ENCODE measurements around the gene CARD10.

The CARD10 gene

DNA sequence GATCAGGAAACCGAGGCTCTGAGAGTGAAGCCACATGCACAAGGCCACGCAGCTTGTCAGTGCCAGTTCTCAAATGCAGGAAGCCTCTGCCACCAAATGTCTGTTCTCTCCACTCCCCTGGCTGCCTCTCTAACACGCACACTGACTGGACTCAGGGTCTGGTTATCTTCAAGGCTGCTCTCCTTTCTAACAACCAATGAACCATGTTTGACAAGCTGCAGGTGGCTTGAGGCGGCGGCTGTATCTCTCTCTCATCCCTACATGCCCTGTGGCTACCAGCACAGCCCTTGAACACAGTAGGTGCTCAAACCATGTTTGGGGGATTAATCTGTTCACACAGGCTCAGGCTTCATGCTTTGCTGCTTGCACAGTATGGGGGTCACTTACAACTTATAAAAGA lies 56.8 kb downstream of the CARD10 start:
- no peak for DNase-seq

DNA sequence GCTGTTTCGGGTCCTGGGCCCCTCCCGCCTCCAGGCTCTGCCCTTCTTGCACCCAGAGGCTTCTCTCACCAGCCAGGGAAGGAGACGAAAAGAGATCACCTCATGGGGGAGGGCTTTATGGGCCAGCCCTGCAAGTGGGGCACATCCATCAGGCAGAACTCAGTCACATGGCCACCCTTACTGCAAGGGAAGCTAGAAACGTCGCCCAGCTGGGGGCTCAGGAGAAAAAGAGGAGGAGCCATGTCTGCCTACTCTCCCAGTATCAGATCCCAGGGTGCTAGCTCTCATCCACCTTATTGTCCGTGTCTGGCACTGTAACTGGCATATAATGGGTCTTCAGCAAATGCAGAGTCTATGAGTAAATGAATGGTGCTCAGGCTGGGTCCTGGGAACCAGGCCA lies 57.3 kb downstream of the CARD10 start:
- no peak for DNase-seq

- DNase-seq: no peak
Observed at GRCh38 chr22:37460684-37461083, 58.5 kb downstream of the CARD10 start.

- DNase-seq: no peak
Observed at GRCh38 chr22:37459206-37459605, 60.0 kb downstream of the CARD10 start.

- peak; percentile 14 for DNase-seq
Observed at GRCh38 chr22:37457093-37457893, 61.9 kb downstream of the CARD10 start.

DNA sequence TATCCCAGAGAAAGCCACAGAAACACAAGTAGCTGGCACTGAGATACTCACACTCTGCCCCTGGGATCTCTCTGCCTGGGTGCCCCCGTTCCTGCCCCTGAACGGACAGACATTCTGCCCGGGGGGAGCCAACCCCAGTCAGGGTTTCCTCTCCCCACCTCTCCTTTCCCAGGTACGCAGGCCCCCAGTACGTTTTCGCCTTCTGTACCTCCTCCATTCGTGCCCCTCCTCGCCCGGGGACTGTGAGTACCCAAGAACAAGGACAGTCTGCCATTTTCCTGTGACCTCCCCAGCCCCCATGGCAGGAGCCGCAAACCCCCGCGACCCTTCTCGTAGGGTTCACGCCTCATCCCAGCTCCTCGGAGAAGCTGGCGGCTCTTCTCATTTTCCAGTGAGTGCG lies 62.9 kb downstream of the CARD10 start:
- no peak for DNase-seq

- DNase-seq: no peak
Observed at GRCh38 chr22:37455896-37456295, 63.3 kb downstream of the CARD10 start.

DNA sequence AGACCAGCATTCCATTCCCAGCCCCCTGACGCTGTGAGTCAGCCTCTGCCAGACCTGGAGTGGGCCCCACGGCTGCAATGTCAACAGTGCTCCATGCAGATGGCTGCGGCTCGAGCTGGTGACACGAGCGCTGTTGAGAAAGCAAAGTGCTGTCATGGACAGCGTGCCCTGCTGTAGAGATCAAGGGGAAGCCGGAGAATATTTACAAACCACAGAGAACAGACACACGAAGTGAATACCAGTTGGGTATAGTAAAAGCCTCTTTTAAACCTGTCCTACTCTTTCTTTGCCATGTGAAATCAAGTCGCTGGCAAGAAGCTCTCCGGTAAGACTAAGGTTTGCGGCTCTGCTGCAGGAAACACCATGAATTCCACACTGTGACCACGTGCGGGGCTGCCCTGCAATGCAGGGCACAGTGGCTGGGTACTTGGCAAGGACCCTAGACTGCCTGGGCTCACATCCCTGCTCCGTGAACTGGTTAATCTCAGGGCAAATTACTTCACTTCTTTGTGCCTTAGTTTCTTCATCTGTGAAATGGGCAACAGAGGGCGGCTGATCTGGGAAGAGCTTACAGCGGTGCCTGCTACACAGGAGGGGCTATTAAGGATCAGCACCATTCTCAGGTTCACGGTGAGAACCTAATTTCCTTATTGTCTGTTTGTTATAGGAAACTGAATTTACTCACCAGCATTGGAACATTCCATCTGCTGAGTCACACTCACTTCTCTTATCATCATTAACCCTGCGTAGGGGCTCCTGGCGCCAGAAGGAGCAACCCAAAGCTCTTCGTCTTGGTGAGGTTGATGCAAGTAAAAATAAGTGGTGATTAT lies 64.1 kb downstream of the CARD10 start:
- DNase-seq: peak; percentile 82

DNA sequence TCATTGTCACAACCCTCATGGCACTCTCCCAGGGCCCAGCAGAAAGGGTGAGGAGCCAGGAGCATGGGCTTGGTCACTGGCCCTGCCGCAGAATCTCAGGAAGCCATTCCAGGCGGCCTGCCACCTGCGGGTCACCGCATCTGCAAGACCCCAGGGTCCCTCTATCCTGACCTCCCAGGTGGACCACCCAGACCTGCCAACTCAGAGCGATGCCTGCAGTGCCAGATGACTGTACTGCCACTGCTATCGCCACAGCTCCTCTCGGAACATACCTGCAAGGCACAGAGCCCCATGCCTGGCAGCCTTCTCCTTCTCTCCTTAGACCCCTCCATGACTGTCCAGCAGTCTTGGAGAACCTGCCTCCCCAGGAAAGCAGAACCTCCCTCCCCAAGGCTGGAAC lies 65.5 kb downstream of the CARD10 start:
- DNase-seq: no peak

DNA sequence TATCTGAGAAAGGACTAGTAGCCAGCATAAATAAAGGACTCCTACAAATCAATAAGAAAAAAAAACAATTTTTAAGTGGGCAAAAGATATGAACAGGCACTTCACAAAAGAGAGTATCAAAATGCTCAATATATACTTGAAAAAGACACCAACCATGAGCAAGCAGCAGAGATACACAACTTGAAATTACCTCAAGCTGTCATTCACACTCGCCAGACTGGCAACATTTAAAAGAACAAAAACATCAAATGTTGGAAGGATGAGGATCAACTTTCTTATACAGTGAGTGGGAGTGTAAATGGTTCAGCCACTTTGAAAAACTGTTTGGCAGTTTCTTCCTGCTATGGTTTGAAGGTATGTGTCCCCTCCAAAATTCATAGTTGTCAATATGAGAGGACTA lies 68.0 kb downstream of the CARD10 start:
- no peak for DNase-seq

- DNase-seq: no peak
Observed at GRCh38 chr22:37449331-37450001, 69.7 kb downstream of the CARD10 start.

DNA sequence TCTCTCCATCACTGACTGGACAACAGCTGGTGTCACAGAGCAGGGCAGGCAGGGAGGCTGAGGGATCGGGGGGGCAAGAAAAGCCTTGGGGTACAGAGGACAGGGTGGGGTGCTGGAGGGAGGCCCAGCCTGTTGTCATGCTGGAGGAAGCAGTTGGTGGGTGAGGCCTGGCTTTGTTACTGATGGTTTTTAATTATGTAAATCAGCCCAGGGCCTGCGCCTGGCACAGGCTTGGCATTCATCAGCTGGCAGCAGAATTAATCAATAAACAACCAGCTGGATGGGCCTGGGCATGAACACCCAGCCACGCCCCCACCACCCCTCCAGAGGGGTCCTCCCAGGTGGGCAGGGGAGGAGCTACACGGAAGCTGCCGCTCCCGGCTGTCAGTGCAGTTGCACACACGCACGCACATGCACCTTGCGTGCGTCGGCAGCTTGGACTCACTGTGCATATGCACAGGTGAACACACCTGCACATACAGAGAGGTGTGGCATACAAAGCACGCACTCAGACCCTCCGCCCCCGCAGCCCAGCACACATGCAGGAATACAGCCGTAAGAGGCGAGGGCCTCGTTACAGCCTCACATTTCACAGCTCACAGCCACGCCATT lies 70.6 kb downstream of the CARD10 start:
- no peak for DNase-seq

DNA sequence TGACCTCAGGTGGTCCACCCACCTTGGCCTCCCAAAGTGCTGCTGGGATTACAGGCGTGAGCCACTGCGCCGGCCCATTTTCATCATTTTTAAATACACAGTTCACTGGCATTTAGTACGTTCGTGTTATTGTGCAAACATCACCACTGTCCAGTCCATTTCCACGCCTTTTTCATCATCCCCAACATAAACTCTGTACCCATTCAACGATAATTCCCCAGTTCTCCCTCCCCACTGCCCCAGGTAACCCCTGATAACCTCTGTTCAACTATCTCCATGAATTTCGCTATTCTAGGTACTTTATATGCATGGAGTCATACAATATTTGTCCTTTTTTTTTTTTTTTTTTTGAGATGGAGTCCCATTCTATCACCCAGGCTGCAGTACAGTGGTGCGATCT lies 73.7 kb downstream of the CARD10 start:
- no peak for DNase-seq

GRCh38 chr22:37443977-37444376 lies 75.2 kb downstream of the CARD10 start:
- no peak for DNase-seq

DNA sequence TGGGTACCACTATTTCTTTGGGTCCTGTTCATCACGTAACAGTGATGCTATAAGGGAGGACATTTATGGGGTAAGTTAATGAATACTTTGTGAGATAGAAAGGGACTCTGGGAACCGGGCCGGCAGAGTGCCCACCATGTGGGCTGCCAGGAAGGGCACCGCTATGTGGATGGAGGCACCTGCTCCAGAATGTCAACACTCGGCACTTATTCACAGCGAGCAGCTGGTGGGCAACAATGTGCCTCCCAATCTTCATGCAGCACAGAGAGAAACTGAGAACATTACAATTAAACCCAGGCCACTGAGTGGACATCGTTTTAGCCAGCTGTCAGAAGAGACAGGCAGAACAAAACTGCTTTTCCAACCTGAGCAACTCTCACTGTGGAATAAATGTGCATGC lies 76.1 kb downstream of the CARD10 start:
- DNase-seq: no peak

DNA sequence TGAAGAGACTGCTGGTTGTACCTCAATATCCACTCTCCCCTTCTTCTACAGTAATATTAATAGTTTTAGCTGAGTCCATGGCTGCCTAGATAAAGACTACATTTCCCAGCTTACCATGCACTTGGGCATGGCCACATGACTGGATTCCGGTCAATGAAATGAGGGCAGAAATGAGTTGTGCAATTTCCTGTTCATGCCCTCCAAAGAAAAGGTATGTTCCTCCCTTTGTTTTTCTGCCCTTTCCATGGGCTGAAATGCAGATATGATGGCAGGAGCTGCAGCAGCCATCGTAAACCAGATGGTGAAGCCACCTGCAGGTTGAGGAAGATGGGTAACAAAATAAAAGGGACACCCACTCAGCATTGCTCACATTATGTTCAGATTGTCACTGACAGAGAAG lies 76.7 kb downstream of the CARD10 start:
- peak; percentile 46 for DNase-seq

GRCh38 chr22:37442135-37442534 lies 77.1 kb downstream of the CARD10 start:
- DNase-seq: no peak

DNA sequence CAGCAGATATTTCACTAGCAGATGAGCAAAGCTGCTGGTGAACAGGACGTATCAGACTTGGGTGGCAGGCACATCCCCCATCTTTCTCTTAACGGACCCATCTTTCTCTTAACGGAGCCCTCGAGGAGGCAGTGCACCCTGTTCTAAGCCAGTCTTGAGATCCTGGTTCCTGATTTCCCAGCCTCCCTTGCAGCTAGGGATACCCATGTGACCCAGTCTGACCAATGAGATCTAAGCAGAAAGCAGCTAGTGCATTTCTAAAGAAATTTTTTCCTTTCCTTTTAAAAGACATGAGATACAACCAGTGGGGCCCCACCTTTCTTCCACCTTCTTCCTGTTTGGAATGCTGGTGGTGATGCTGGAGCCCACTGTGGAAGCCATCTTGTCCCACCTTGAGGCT lies 78.3 kb downstream of the CARD10 start:
- DNase-seq: no peak

All from NCI-H226 (cell line).